Stimulated activated naive CD4-positive, alpha-beta T cell treated with Interleukin-2 at 50 U/mL for 16 hours (primary cell): ENCODE results near the gene HOXD11.

Experiments used
- DNase-seq: peaks from one replicate; lab custom pipeline; 2025; lab: John Stamatoyannopoulos, UW

Gene HOXD11

GRCh38 chr2:176093145-176093897 is 13.8 kb upstream of the HOXD11 start:
- no peak for DNase-seq

- DNase-seq = no peak
Measured at GRCh38 chr2:176093898-176094249, 13.2 kb upstream of the HOXD11 start.

GRCh38 chr2:176094349-176094748 is 12.7 kb upstream of the HOXD11 start:
- DNase-seq = no peak

GRCh38 chr2:176095421-176095820 is 11.7 kb upstream of the HOXD11 start:
- no peak for DNase-seq

- DNase-seq = no peak
Measured at GRCh38 chr2:176096243-176096985, 10.7 kb upstream of the HOXD11 start.

- peak; percentile 28 for DNase-seq
Measured at GRCh38 chr2:176096986-176097819, 9.9 kb upstream of the HOXD11 start.

- DNase-seq = no peak
Measured at GRCh38 chr2:176097820-176098365, 9.2 kb upstream of the HOXD11 start.

- DNase-seq = no peak
Measured at GRCh38 chr2:176098366-176099158, 8.5 kb upstream of the HOXD11 start.

- DNase-seq = no peak
Measured at GRCh38 chr2:176099159-176099727, 7.8 kb upstream of the HOXD11 start.

- no peak for DNase-seq
Measured at GRCh38 chr2:176099728-176100546, 7.1 kb upstream of the HOXD11 start, which contains the start of gene HOXD12. HOXD12 (plus strand) TSS chr2:176099795; CDS start chr2:176099802, 7 bp downstream.

GRCh38 chr2:176100547-176101140 is 6.4 kb upstream of the HOXD11 start:
- no peak for DNase-seq

GRCh38 chr2:176101216-176101830 is 5.8 kb upstream of the HOXD11 start:
- DNase-seq = no peak

- no peak for DNase-seq
Measured at GRCh38 chr2:176101842-176102241, 5.2 kb upstream of the HOXD11 start.

- no peak for DNase-seq
Measured at GRCh38 chr2:176102309-176102866, 4.7 kb upstream of the HOXD11 start.

GRCh38 chr2:176103194-176103593 is 3.9 kb upstream of the HOXD11 start:
- DNase-seq = no peak

GRCh38 chr2:176103742-176104315 is 3.3 kb upstream of the HOXD11 start:
- no peak for DNase-seq

- DNase-seq = no peak
Measured at GRCh38 chr2:176104316-176105077, 2.6 kb upstream of the HOXD11 start.
